GM23338 (cell line): ENCODE data around the gene MRPL18. TPM values are rescaled to one million over a fixed set of nuclear protein-coding genes. Genes with fewer than 3 reads are reported as not detected.

ENCODE experiments used
- ATAC-seq: fragments of 200-7000 bp; cut with Tn5 transposase; 3 replicates; pipeline ENCODE4 v1.9.1; 2020
- DNase-seq: peaks from one replicate; pipeline ENCODE4 v3.0.0-alpha.2; 2015; ENCODE audit warnings: low spot score
- H2AFZ ChIP-seq: fragments of 200-600 bp; sonication (generic); 2 replicates; pipeline ENCODE4 v1.8.0; 2016; ENCODE audit warnings: antibody characterized with exemption, mild to moderate bottlenecking, moderate library complexity
- H3F3A ChIP-seq: fragments of 200-600 bp; sonication (generic); replicated peaks from 2 replicates; pipeline ENCODE4 v1.8.0; 2017; ENCODE audit warnings: antibody characterized with exemption, mixed run types, low read depth
- H3K27ac ChIP-seq: fragments of 200-600 bp; sonication (generic); 2 replicates; pipeline ENCODE4 v1.6.1; 2016; ENCODE audit warnings: low read depth
- H3K27me3 ChIP-seq: fragments of 200-600 bp; sonication (generic); 2 replicates; pipeline ENCODE4 v1.8.0; 2016; ENCODE audit warnings: mild to moderate bottlenecking, mixed run types, moderate library complexity; ENCODE audit not compliant: insufficient read depth
- H3K36me3 ChIP-seq: fragments of 200-600 bp; sonication (generic); 2 replicates; pipeline ENCODE4 v1.8.0; 2016; ENCODE audit warnings: mild to moderate bottlenecking; ENCODE audit not compliant: insufficient read depth
- H3K4me1 ChIP-seq: fragments of 200-600 bp; sonication (generic); 2 replicates; pipeline ENCODE4 v1.8.0; 2016; ENCODE audit warnings: mild to moderate bottlenecking, moderate library complexity; ENCODE audit not compliant: insufficient read depth
- H3K4me2 ChIP-seq: fragments of 200-600 bp; sonication (generic); 2 replicates; pipeline ENCODE4 v1.7.1; 2017; ENCODE audit warnings: mixed run types
- H3K4me3 ChIP-seq: fragments of 200-600 bp; sonication (generic); 2 replicates; pipeline ENCODE4 v1.6.1; 2016; ENCODE audit warnings: mixed run types
- H3K79me2 ChIP-seq: fragments of 200-600 bp; sonication (generic); replicated peaks from 2 replicates; pipeline ENCODE4 v1.8.0; 2017; ENCODE audit warnings: mild to moderate bottlenecking; ENCODE audit not compliant: insufficient read depth
- H3K9me2 ChIP-seq: fragments of 200-600 bp; sonication (generic); 2 replicates; pipeline ENCODE4 v1.8.0; 2017; ENCODE audit not compliant: insufficient read depth
- H4K20me1 ChIP-seq: fragments of 200-600 bp; sonication (generic); replicated peaks from 2 replicates; pipeline ENCODE4 v1.8.0; 2017; ENCODE audit warnings: mild to moderate bottlenecking; ENCODE audit not compliant: insufficient read depth
- H3K27ac Mint-ChIP-seq: 2 replicates; pipeline ENCODE4 v1.8.0; 2020; ENCODE audit warnings: inconsistent platforms, mild to moderate bottlenecking, moderate library complexity, mixed read lengths
- H3K27me3 Mint-ChIP-seq: 3 replicates; pipeline ENCODE4 v1.8.0; 2022; ENCODE audit warnings: low read depth, mild to moderate bottlenecking, moderate library complexity, mixed read lengths, inconsistent platforms; ENCODE audit not compliant: insufficient read depth, poor library complexity
- H3K36me3 Mint-ChIP-seq: 3 replicates; pipeline ENCODE4 v1.8.0; 2021; ENCODE audit warnings: low read depth, mild to moderate bottlenecking, inconsistent platforms, moderate library complexity, mixed read lengths
- H3K4me1 Mint-ChIP-seq: 3 replicates; pipeline ENCODE4 v1.8.0; 2020; ENCODE audit warnings: mild to moderate bottlenecking, inconsistent platforms, mixed read lengths
- H3K4me3 Mint-ChIP-seq: 3 replicates; pipeline ENCODE4 v1.8.0; 2021; ENCODE audit warnings: moderate library complexity, mild to moderate bottlenecking, inconsistent platforms, mixed read lengths
- H3K9me3 Mint-ChIP-seq: 3 replicates; pipeline ENCODE4 v1.8.0; 2020; ENCODE audit warnings: moderate library complexity, mild to moderate bottlenecking, inconsistent platforms, mixed read lengths
- CREB1 ChIP-seq: fragments of 250-450 bp; sonication (Bioruptor Pico); IDR thresholded peaks from 2 replicates; pipeline ENCODE4 v1.5.0; 2020; ENCODE audit warnings: low read depth, mild to moderate bottlenecking, moderate library complexity
- CTCF ChIP-seq, 2 experiments: fragments of 200-600 bp in 1 of 2; sonication (generic) in 1 of 2; conservative IDR thresholded peaks; 2 replicates each; pipeline versions ENCODE4 v1.5.1 to v1.6.1; 2016 to 2017; ENCODE audit warnings: antibody characterized with exemption in 2 of 2, low read depth in 2 of 2, mild to moderate bottlenecking in 2 of 2, moderate library complexity in 1 of 2
- ETS1 ChIP-seq: IDR thresholded peaks from 2 replicates; pipeline ENCODE4 v1.6.1; 2016; ENCODE audit warnings: antibody characterized with exemption
- EZH2phosphoT487 ChIP-seq: fragments of 200-600 bp; sonication (generic); IDR thresholded peaks from one replicate; pipeline ENCODE4 v1.8.1; 2018; ENCODE audit warnings: antibody characterized with exemption; ENCODE audit not compliant: unreplicated experiment
- JUNB ChIP-seq: IDR thresholded peaks from one replicate; pipeline ENCODE4 v1.6.1; 2016; ENCODE audit warnings: antibody characterized with exemption; ENCODE audit not compliant: unreplicated experiment
- NANOG ChIP-seq: IDR thresholded peaks from 2 replicates; pipeline ENCODE4 v1.6.1; 2016; ENCODE audit warnings: antibody characterized with exemption, borderline replicate concordance
- POLR2AphosphoS5 ChIP-seq: IDR thresholded peaks from 2 replicates; pipeline ENCODE4 v1.6.1; 2016; ENCODE audit warnings: antibody characterized with exemption, low read depth
- STAT1 ChIP-seq: IDR thresholded peaks from one replicate; pipeline ENCODE4 v1.6.1; 2016; ENCODE audit warnings: antibody characterized with exemption; ENCODE audit not compliant: unreplicated experiment
- ZNF114 ChIP-seq: fragments of 250-450 bp; sonication (Bioruptor Pico); IDR thresholded peaks from 2 replicates; pipeline ENCODE4 v1.5.0; 2020; ENCODE audit warnings: mild to moderate bottlenecking, moderate library complexity
- ZNF331 ChIP-seq: fragments of 250-450 bp; sonication (Bioruptor Pico); IDR thresholded peaks from 2 replicates; pipeline ENCODE4 v1.5.0; 2020; ENCODE audit warnings: low read depth, mild to moderate bottlenecking, moderate library complexity
- ZNF462 ChIP-seq: fragments of 250-450 bp; sonication (Bioruptor Pico); IDR thresholded peaks from 2 replicates; pipeline ENCODE4 v1.5.0; 2020; ENCODE audit warnings: mild to moderate bottlenecking, moderate library complexity
- polyA plus RNA-seq: library from polyadenylated mRNA; unstranded; fragments of >200 nt; fragmentation: Nextera tagmentation; extraction: Ambion mirVana; gene quantifications from 2 replicates; pipeline ENCODE4 v1.2.1, GENCODE V29; 2016
- total RNA-seq: library from RNA; depleted of rRNA; stranded (reverse); fragments of >200 nt; shearing (Covaris generic); gene quantifications from 2 replicates; pipeline ENCODE4 v1.2.3, GENCODE V29; 2014

The MRPL18 gene
- total and polyA plus RNA-seq, 2 experiments from 2014 or later: 91.4 to 228 TPM

- no peak for ATAC-seq
- peaks cover 8% of the 10 kb centered on the region; the same call in 1 of the 3 replicates for H3K9me3 Mint-ChIP-seq
Measured at GRCh38 chr6:159831373-159831679, 41.1 kb downstream of the MRPL18 start.

More at GRCh38 chr6:159831373-159831679, 41.1 kb downstream of the MRPL18 start:
- Histone ChIP-seq H3K27ac (peak overlapping the region; percentile 63; the same call in 1 of the 2 replicates), H2AFZ (peak overlapping the region; percentile 93; the same call in 1 of the 2 replicates), H3F3A (no peaks in the 10 kb centered on the region), H4K20me1 (no peaks in the 10 kb centered on the region), H3K79me2 (no peaks in the 10 kb centered on the region), H3K36me3 (no peaks in the 10 kb centered on the region), H3K9me2 (no peaks in the 10 kb centered on the region), H3K4me1 (peaks cover 37% of the 10 kb centered on the region), H3K27me3 (no peaks in the 10 kb centered on the region), H3K4me3 (no peak overlapping the region), H3K4me2 (peak overlapping the region; percentile 65; the same call in 1 of the 2 replicates)
- peaks cover 16% of the 10 kb centered on the region for H3K27me3 Mint-ChIP-seq
- DNase-seq: no peak
- TF ChIP-seq CREB1 (CRISPR knock-in tag): no peak
- no peak for TF ChIP-seq ETS1
- TF ChIP-seq ZNF462: no peak
- TF ChIP-seq ZNF114: no peak
- no peak for TF ChIP-seq ZNF331 (CRISPR knock-in tag)
- TF ChIP-seq EZH2phosphoT487: no peak
- TF ChIP-seq NANOG: no peak
- TF ChIP-seq JUNB: no peak
- no peak for TF ChIP-seq CTCF (conservative IDR thresholded peaks at IDR 0.05; ENCODE audit: low read depth in 2 of 2)
- TF ChIP-seq STAT1: no peak
- no peak for TF ChIP-seq POLR2AphosphoS5
- peak overlapping the region; percentile 82 for H3K27ac Mint-ChIP-seq
- H3K4me1 Mint-ChIP-seq: peaks cover 54% of the 10 kb centered on the region
- H3K4me3 Mint-ChIP-seq: peak overlapping the region; percentile 10; the same call in 1 of the 3 replicates
- H3K36me3 Mint-ChIP-seq: peaks cover 8% of the 10 kb centered on the region; the same call in 2 of the 3 replicates
